HepG2 (cell line): ENCODE results near the gene SLC36A3. TPM values are rescaled to one million over a fixed set of nuclear protein-coding genes. Genes with fewer than 3 reads are reported as not detected.

ENCODE experiments used
- ARID3A ChIP-seq: IDR thresholded peaks from 2 replicates; pipeline ENCODE4 v1.6.1; 2012; ENCODE audit warnings: low read depth, low read length, improper control_type of control experiment
- ARID5B ChIP-seq: IDR thresholded peaks from 2 replicates; pipeline ENCODE4 v1.4.0; 2020; ENCODE audit warnings: mild to moderate bottlenecking, missing genetic modification reagents
- CBFB ChIP-seq: sonication (generic); formaldehyde crosslinking; IDR thresholded peaks from 2 replicates; pipeline ENCODE4 v1.4.0; 2020; ENCODE audit warnings: missing genetic modification reagents
- CHD2 ChIP-seq: IDR thresholded peaks from 2 replicates; pipeline ENCODE4 v1.6.1; 2011; ENCODE audit warnings: low read depth, low read length, improper control_type of control experiment
- GFI1 ChIP-seq: sonication (generic); formaldehyde crosslinking; IDR thresholded peaks from 2 replicates; pipeline ENCODE4 v1.5.0; 2020; ENCODE audit warnings: missing genetic modification reagents, mild to moderate bottlenecking, borderline replicate concordance
- HDAC2 ChIP-seq: sonication (generic); formaldehyde crosslinking; IDR thresholded peaks from 2 replicates; pipeline ENCODE4 v1.4.0; 2020; ENCODE audit warnings: missing genetic modification reagents
- HOXA9 ChIP-seq: sonication (generic); formaldehyde crosslinking; IDR thresholded peaks from 2 replicates; pipeline ENCODE4 v1.8.1; 2022; ENCODE audit warnings: missing genetic modification reagents, mild to moderate bottlenecking, moderate library complexity, borderline replicate concordance
- IKZF4 ChIP-seq: sonication (generic); formaldehyde crosslinking; IDR thresholded peaks from 2 replicates; pipeline ENCODE4 v1.5.1; 2020; ENCODE audit warnings: borderline replicate concordance, mild to moderate bottlenecking, low read depth, missing genetic modification reagents; ENCODE audit errors: not compliant biosample characterization
- MXI1 ChIP-seq: IDR thresholded peaks from 3 replicates; pipeline ENCODE4 v1.6.1; 2012; ENCODE audit warnings: low read depth, low read length, inconsistent platforms, borderline replicate concordance
- NCOA2 ChIP-seq: sonication (generic); formaldehyde crosslinking; IDR thresholded peaks from 2 replicates; pipeline ENCODE4 v1.8.0; 2022; ENCODE audit warnings: inconsistent platforms
- PLRG1 ChIP-seq: fragments of 450-650 bp; conservative IDR thresholded peaks from 2 replicates; pipeline ENCODE4 v1.6.1; 2016
- RFX1 ChIP-seq: fragments of 450-650 bp; IDR thresholded peaks from 2 replicates; pipeline ENCODE4 v1.6.1; 2017
- SSRP1 ChIP-seq: IDR thresholded peaks from 2 replicates; pipeline ENCODE4 v1.6.1; 2016; ENCODE audit warnings: control low read depth
- SYNCRIP ChIP-seq: fragments of 200-400 bp; formaldehyde crosslinking; IDR thresholded peaks from 2 replicates; pipeline ENCODE4 v1.6.1; 2018; ENCODE audit warnings: mild to moderate bottlenecking, low read depth, low read length; ENCODE audit not compliant: insufficient read depth
- ZMYM3 ChIP-seq: sonication (generic); formaldehyde crosslinking; IDR thresholded peaks from 2 replicates; pipeline ENCODE4 v1.5.1; 2020; ENCODE audit warnings: mild to moderate bottlenecking, missing genetic modification reagents
- ZNF124 ChIP-seq: sonication (generic); formaldehyde crosslinking; IDR thresholded peaks from 2 replicates; pipeline ENCODE4 v1.4.0; 2020; ENCODE audit warnings: missing genetic modification reagents
- ZNF512B ChIP-seq: sonication (generic); formaldehyde crosslinking; IDR thresholded peaks from 2 replicates; pipeline ENCODE4 v1.5.1; 2020; ENCODE audit warnings: missing genetic modification reagents, mild to moderate bottlenecking, borderline replicate concordance
- ZNF687 ChIP-seq: sonication (generic); formaldehyde crosslinking; IDR thresholded peaks from 2 replicates; pipeline ENCODE4 v1.5.1; 2020; ENCODE audit warnings: mild to moderate bottlenecking, missing genetic modification reagents, moderate library complexity
- ZNF737 ChIP-seq: sonication (generic); formaldehyde crosslinking; IDR thresholded peaks from 2 replicates; pipeline ENCODE4 v1.5.0; 2020; ENCODE audit warnings: missing genetic modification reagents, mild to moderate bottlenecking, borderline replicate concordance
- polyA plus RNA-seq, 8 experiments: library from polyadenylated mRNA; depleted of rRNA in 3 of 8; stranded (reverse) in 7 of 8; unstranded in 1 of 8; fragments of >200 nt; fragmentation: Illumina TruSeq in 4 of 8; extraction: Trizol in 4 of 8; gene quantifications; 2 replicates each; pipeline versions ENCODE4 v1.2.1 to v1.2.3, GENCODE V29; 2011 to 2016; ENCODE audit warnings: low read depth in 4 of 8, missing spikeins in 1 of 8, mixed read lengths in 1 of 8; ENCODE audit not compliant: insufficient read depth in 1 of 8
- total RNA-seq, 5 experiments: library from RNA; depleted of rRNA; stranded (reverse); fragments of >200 nt; fragmentation: Illumina TruSeq; extraction: Trizol; gene quantifications; 2 replicates each; pipeline ENCODE4 v1.2.3, GENCODE V29; 2016; ENCODE audit warnings: low read depth in 1 of 5

The SLC36A3 gene
- total and polyA plus RNA-seq, 2 of the 13 experiments (the other 11 are each of a cell fraction or from before 2014, with no cell fraction given): not detected

- no peak for TF ChIP-seq ZNF687 (CRISPR knock-in tag)
- no peak for TF ChIP-seq ZNF124 (CRISPR knock-in tag)
- no peak for TF ChIP-seq CHD2
- no peak for TF ChIP-seq ZMYM3
- no peak for TF ChIP-seq GFI1 (CRISPR knock-in tag)
- TF ChIP-seq HOXA9 (CRISPR knock-in tag): no peak
- no peak for TF ChIP-seq HDAC2 (CRISPR knock-in tag)
- no peak for TF ChIP-seq MXI1
- no peak; the same call in 1 of the 2 replicates for TF ChIP-seq ARID3A
- TF ChIP-seq CBFB (CRISPR knock-in tag): no peak
- no peak for TF ChIP-seq ARID5B
- no peak for TF ChIP-seq SSRP1 (CRISPR knock-in tag)
- TF ChIP-seq SYNCRIP: no peak
- TF ChIP-seq IKZF4: no peak
- TF ChIP-seq PLRG1: no peak
- no peak for TF ChIP-seq NCOA2 (CRISPR knock-in tag)
- TF ChIP-seq RFX1: no peak
- TF ChIP-seq ZNF737: no peak
- TF ChIP-seq ZNF512B: no peak
These were observed 52.5 kb downstream of the SLC36A3 start (continued) for GRCh38 chr5:151251001-151251551.
